ENCODE data around the gene MESP2. TPM values are rescaled to one million over a fixed set of nuclear protein-coding genes. Genes with fewer than 3 reads are reported as not detected.

MESP2 gene
- polyA plus RNA-seq, 1 donor from 2014 or later = not detected

DNA sequence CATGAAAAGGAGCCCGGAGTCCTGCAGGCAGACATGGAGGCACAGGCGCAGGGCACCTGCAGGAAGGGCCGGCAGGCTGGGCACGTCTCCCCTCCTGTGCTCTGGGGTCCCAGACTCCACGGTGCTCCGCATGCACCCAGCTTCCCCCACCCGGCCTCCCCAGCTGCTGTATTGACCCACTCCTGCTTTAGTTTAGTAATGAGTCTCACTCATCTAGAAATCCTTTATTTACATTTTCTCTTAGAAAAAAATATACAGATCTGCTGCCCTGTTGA, 8.5 kb downstream of the MESP2 start:
- H3K9me2 ChIP-seq (ENCODE audit: insufficient read depth, low read length) = no peaks in the 10 kb centered on the region
- no peaks in the 10 kb centered on the region for H3F3A ChIP-seq (ENCODE audit: insufficient read depth, low read length, poor library complexity, severe bottlenecking)
- no peak overlapping the region for H3K27ac ChIP-seq (ENCODE audit: low read length)
- no peak overlapping the region for H3K9ac ChIP-seq (ENCODE audit: low read length)
- no peak overlapping the region for H2AFZ ChIP-seq (ENCODE audit: low read depth, low read length)
- H3K27me3 ChIP-seq (ENCODE audit: insufficient read depth, low read depth, low read length) = no peaks in the 10 kb centered on the region
- no peaks in the 10 kb centered on the region for H3K79me2 ChIP-seq (replicated peaks; ENCODE audit: insufficient read depth, low read length)
- no peaks in the 10 kb centered on the region for H4K20me1 ChIP-seq (ENCODE audit: insufficient read depth)
- no peak overlapping the region for H3K4me3 ChIP-seq (ENCODE audit: low read length)
- no peak for TF ChIP-seq EZH2 (IDR thresholded peaks at IDR 0.05; ENCODE audit: borderline replicate concordance, insufficient read depth, low read length, poor library complexity, severe bottlenecking)
- TF ChIP-seq, protein P1, sequence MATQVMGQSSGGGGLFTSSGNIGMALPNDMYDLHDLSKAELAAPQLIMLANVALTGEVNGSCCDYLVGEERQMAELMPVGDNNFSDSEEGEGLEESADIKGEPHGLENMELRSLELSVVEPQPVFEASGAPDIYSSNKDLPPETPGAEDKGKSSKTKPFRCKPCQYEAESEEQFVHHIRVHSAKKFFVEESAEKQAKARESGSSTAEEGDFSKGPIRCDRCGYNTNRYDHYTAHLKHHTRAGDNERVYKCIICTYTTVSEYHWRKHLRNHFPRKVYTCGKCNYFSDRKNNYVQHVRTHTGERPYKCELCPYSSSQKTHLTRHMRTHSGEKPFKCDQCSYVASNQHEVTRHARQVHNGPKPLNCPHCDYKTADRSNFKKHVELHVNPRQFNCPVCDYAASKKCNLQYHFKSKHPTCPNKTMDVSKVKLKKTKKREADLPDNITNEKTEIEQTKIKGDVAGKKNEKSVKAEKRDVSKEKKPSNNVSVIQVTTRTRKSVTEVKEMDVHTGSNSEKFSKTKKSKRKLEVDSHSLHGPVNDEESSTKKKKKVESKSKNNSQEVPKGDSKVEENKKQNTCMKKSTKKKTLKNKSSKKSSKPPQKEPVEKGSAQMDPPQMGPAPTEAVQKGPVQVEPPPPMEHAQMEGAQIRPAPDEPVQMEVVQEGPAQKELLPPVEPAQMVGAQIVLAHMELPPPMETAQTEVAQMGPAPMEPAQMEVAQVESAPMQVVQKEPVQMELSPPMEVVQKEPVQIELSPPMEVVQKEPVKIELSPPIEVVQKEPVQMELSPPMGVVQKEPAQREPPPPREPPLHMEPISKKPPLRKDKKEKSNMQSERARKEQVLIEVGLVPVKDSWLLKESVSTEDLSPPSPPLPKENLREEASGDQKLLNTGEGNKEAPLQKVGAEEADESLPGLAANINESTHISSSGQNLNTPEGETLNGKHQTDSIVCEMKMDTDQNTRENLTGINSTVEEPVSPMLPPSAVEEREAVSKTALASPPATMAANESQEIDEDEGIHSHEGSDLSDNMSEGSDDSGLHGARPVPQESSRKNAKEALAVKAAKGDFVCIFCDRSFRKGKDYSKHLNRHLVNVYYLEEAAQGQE (IDR thresholded peaks at IDR 0.05; ENCODE audit: borderline replicate concordance) = no peak
- no peak for TF ChIP-seq SMC3 (conservative IDR thresholded peaks at IDR 0.05; ENCODE audit: poor library complexity)
- no peak for TF ChIP-seq MXI1 (conservative IDR thresholded peaks at IDR 0.05; ENCODE audit: poor library complexity, severe bottlenecking)
- TF ChIP-seq TAF1 (IDR thresholded peaks at IDR 0.05; ENCODE audit: low read depth) = no peak
- TF ChIP-seq EP300 (conservative IDR thresholded peaks at IDR 0.05; ENCODE audit: poor library complexity, severe bottlenecking) = no peak
- no peak for TF ChIP-seq POLR2AphosphoS5 (IDR thresholded peaks at IDR 0.05)
- H3K36me3 ChIP-seq (ENCODE audit: insufficient read depth, low read length) = no peaks in the 10 kb centered on the region
- peaks cover 8% of the 10 kb centered on the region for H3K9me3 ChIP-seq (ENCODE audit: low read length)
- H3K4me2 ChIP-seq (ENCODE audit: low read length) = no peak overlapping the region

DNA sequence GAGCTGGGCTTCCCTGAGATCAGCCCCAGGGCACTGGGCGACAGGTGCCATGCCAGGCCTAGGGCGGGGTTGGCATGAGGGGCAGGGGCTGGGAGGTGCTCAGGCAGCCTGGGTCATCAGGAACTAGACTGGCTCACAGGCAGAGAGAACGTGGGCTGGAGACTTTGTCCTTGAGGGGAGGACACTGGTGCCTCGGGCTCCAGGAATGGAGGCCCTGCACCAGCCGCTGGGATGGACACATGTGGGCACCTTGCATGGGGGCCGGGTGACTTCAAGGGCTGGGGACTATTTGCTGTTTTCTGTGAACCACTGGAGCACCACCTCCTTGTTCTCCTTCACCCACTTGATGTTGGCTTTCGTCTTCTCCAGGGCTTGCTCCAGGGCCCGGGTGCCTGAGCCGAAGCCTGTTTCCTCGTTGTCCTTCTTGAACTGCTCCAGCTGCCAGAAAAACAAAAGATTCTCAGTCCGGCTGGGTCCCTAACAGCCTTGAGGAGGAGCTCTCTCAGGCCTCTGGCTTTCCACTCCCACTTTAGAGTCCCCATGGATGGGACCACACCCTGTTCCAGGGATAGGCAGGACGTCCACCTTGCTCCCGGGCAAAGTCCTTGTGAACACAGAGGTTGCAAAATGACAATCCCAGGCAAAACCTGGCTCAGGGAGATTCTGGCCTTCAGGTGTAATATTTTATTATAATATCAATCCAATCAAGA, 9.1 kb downstream of the MESP2 start:
- no peak overlapping the region for H2AFZ ChIP-seq (ENCODE audit: low read depth, low read length)
- no peaks in the 10 kb centered on the region for H3K79me2 ChIP-seq (replicated peaks; ENCODE audit: insufficient read depth, low read length)
- peaks cover 8% of the 10 kb centered on the region for H3K9me3 ChIP-seq (ENCODE audit: low read length)
- TF ChIP-seq EZH2 (IDR thresholded peaks at IDR 0.05; ENCODE audit: borderline replicate concordance, insufficient read depth, low read length, poor library complexity, severe bottlenecking) = no peak
- no peak for TF ChIP-seq TAF1 (IDR thresholded peaks at IDR 0.05; ENCODE audit: low read depth)
- TF ChIP-seq, protein P2, sequence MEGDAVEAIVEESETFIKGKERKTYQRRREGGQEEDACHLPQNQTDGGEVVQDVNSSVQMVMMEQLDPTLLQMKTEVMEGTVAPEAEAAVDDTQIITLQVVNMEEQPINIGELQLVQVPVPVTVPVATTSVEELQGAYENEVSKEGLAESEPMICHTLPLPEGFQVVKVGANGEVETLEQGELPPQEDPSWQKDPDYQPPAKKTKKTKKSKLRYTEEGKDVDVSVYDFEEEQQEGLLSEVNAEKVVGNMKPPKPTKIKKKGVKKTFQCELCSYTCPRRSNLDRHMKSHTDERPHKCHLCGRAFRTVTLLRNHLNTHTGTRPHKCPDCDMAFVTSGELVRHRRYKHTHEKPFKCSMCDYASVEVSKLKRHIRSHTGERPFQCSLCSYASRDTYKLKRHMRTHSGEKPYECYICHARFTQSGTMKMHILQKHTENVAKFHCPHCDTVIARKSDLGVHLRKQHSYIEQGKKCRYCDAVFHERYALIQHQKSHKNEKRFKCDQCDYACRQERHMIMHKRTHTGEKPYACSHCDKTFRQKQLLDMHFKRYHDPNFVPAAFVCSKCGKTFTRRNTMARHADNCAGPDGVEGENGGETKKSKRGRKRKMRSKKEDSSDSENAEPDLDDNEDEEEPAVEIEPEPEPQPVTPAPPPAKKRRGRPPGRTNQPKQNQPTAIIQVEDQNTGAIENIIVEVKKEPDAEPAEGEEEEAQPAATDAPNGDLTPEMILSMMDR (IDR thresholded peaks at IDR 0.05; ENCODE audit: poor library complexity, severe bottlenecking) = no peak
- TF ChIP-seq, protein P1 (IDR thresholded peaks at IDR 0.05; ENCODE audit: borderline replicate concordance) = no peak
- TF ChIP-seq POLR2AphosphoS5 (IDR thresholded peaks at IDR 0.05) = no peak
- no peak for TF ChIP-seq MXI1 (conservative IDR thresholded peaks at IDR 0.05; ENCODE audit: poor library complexity, severe bottlenecking)
- TF ChIP-seq RAD21 (conservative IDR thresholded peaks at IDR 0.05) = no peak
- no peak for TF ChIP-seq SMC3 (conservative IDR thresholded peaks at IDR 0.05; ENCODE audit: poor library complexity)
- no peak for TF ChIP-seq EP300 (conservative IDR thresholded peaks at IDR 0.05; ENCODE audit: poor library complexity, severe bottlenecking)
- no peaks in the 10 kb centered on the region for H4K20me1 ChIP-seq (ENCODE audit: insufficient read depth)
- no peak overlapping the region for H3K4me3 ChIP-seq (ENCODE audit: low read length)
- no peak overlapping the region for H3K27ac ChIP-seq (ENCODE audit: low read length)
- no peak overlapping the region for H3K9ac ChIP-seq (ENCODE audit: low read length)
- no peak overlapping the region for H3K4me2 ChIP-seq (ENCODE audit: low read length)
- H3F3A ChIP-seq (ENCODE audit: insufficient read depth, low read length, poor library complexity, severe bottlenecking) = no peaks in the 10 kb centered on the region
- no peaks in the 10 kb centered on the region for H3K9me2 ChIP-seq (ENCODE audit: insufficient read depth, low read length)
- no peaks in the 10 kb centered on the region for H3K36me3 ChIP-seq (ENCODE audit: insufficient read depth, low read length)
- H3K27me3 ChIP-seq (ENCODE audit: insufficient read depth, low read depth, low read length) = no peaks in the 10 kb centered on the region

Data from neural cell (in vitro differentiated cells).